ENCODE results near the gene WEE1.
"Not testable (repeated sequence)": the region's sequence is repeated elsewhere in the genome, so short reads cannot be mapped to it uniquely, and the experiment has no call there.

The WEE1 gene

GRCh38 chr11:9596926-9597464 lies 23.5 kb downstream of the WEE1 start:
- DNase-seq (ENCODE audit: low spot score), result no peak

- DNase-seq (ENCODE audit: low spot score), result no peak
These were observed 26.7 kb downstream of the WEE1 start for GRCh38 chr11:9600166-9600565.

- peak; percentile 68 for DNase-seq (ENCODE audit: low spot score)
These were observed 27.2 kb downstream of the WEE1 start for GRCh38 chr11:9600644-9601036.

GRCh38 chr11:9601037-9601875 lies 27.8 kb downstream of the WEE1 start:
- DNase-seq (ENCODE audit: low spot score), result peak; percentile 94

- no peak for DNase-seq (ENCODE audit: low spot score)
These were observed 28.4 kb downstream of the WEE1 start for GRCh38 chr11:9601876-9602199.

GRCh38 chr11:9603214-9603613 lies 29.7 kb downstream of the WEE1 start:
- DNase-seq (ENCODE audit: low spot score), result not testable (repeated sequence)

GRCh38 chr11:9604134-9604533 lies 30.7 kb downstream of the WEE1 start:
- no peak for DNase-seq (ENCODE audit: low spot score)

GRCh38 chr11:9605742-9606141 lies 32.3 kb downstream of the WEE1 start:
- DNase-seq (ENCODE audit: low spot score), result no peak

GRCh38 chr11:9606809-9607510 lies 33.5 kb downstream of the WEE1 start:
- DNase-seq (ENCODE audit: low spot score), result no peak

GRCh38 chr11:9607511-9607899 lies 34.0 kb downstream of the WEE1 start:
- DNase-seq (ENCODE audit: low spot score), result no peak

- no peak for DNase-seq (ENCODE audit: low spot score)
These were observed 35.7 kb downstream of the WEE1 start for GRCh38 chr11:9609002-9609759.

- DNase-seq (ENCODE audit: low spot score), result no peak
These were observed 36.4 kb downstream of the WEE1 start for GRCh38 chr11:9609841-9610240.

GRCh38 chr11:9613118-9613829 lies 39.8 kb downstream of the WEE1 start:
- DNase-seq (ENCODE audit: low spot score), result peak; percentile 93

- DNase-seq (ENCODE audit: low spot score), result peak; percentile 96
These were observed 40.6 kb downstream of the WEE1 start for GRCh38 chr11:9613830-9614762.

- DNase-seq (ENCODE audit: low spot score), result peak; percentile 95
These were observed 41.6 kb downstream of the WEE1 start for GRCh38 chr11:9615031-9615451.

- DNase-seq (ENCODE audit: low spot score), result peak; percentile 36
These were observed 42.7 kb downstream of the WEE1 start for GRCh38 chr11:9616042-9616675.

GRCh38 chr11:9616858-9617257 lies 43.4 kb downstream of the WEE1 start:
- no peak for DNase-seq (ENCODE audit: low spot score)

GRCh38 chr11:9617940-9618339 lies 44.5 kb downstream of the WEE1 start:
- DNase-seq (ENCODE audit: low spot score), result no peak

GRCh38 chr11:9619004-9619403 lies 45.5 kb downstream of the WEE1 start:
- DNase-seq (ENCODE audit: low spot score), result no peak

- DNase-seq (ENCODE audit: low spot score), result no peak
These were observed 46.5 kb downstream of the WEE1 start for GRCh38 chr11:9619971-9620370.

All from NAMALWA (cell line).